ENCODE data around the gene ATP8B1. TPM values are rescaled to one million over a fixed set of nuclear protein-coding genes. Genes with fewer than 3 reads are reported as not detected.
A peak's percentile ranks its signal among the peaks of the same experiment; 100 is the strongest.

Gene ATP8B1
- total and polyA plus RNA-seq, 11 donors, result 3.0 to 12.8 (median 6.2) TPM

- intact Hi-C loops (cut with DNase I), result loop anchor here in 1 of 10 donors (10.0 kb wide), 1 partner anchor 106 kb away; the partner anchor contains the start of gene ATP8B1
- H3K27me3 ChIP-seq, result no peaks in the 10 kb centered on the region
- H3K9me3 ChIP-seq, result no peaks in the 10 kb centered on the region
- 54 to 72% (median 63%) methylated on average over 7 of the region's 7 CpGs for WGBS, 4 donors
- peak overlapping the region in 10 of 12 donors; percentile 1 to 72 (median 36) for H3K27ac ChIP-seq
- H3K4me1 ChIP-seq, result peaks cover 0 to 25% (median 10%) of the 10 kb centered on the region in 12 donors
- DNase-seq (no peak), ATAC-seq (peak; percentile 28 to 67 (median 65))
- no peak overlapping the region for H3K4me3 ChIP-seq
- peaks cover 0 to 94% (median 21%) of the 10 kb centered on the region in 9 donors for H3K36me3 ChIP-seq
- TF ChIP-seq POLR2A (IDR thresholded peaks at IDR 0.05), result no peak
- TF ChIP-seq, protein P1, sequence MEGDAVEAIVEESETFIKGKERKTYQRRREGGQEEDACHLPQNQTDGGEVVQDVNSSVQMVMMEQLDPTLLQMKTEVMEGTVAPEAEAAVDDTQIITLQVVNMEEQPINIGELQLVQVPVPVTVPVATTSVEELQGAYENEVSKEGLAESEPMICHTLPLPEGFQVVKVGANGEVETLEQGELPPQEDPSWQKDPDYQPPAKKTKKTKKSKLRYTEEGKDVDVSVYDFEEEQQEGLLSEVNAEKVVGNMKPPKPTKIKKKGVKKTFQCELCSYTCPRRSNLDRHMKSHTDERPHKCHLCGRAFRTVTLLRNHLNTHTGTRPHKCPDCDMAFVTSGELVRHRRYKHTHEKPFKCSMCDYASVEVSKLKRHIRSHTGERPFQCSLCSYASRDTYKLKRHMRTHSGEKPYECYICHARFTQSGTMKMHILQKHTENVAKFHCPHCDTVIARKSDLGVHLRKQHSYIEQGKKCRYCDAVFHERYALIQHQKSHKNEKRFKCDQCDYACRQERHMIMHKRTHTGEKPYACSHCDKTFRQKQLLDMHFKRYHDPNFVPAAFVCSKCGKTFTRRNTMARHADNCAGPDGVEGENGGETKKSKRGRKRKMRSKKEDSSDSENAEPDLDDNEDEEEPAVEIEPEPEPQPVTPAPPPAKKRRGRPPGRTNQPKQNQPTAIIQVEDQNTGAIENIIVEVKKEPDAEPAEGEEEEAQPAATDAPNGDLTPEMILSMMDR (IDR thresholded peaks at IDR 0.05), result no peak
Measured at GRCh38 chr18:57698571-57699276, 104.4 kb downstream of the ATP8B1 start.

DNA sequence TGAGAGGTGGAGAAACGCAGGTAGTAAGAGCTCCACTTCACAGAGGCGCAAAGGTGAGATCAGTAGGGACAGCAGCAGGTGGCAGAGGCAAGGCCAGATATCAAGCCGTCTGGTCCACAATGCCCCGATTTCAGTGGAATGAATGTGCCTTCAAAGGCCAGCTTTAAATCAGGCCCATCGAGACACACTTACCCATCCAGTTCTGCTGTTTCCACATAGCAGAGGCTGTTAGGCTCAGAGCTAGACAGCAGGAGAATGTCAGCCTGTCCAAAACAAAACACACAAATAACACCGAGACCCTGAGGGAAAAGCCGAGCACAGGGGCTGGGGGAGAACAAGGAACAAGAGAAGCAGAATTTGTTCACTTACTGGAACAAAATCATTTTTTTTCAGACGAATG, 105.7 kb downstream of the ATP8B1 start:
- 67 to 78% (median 76%) methylated on average over 8 of the region's 8 CpGs for WGBS, 4 donors
- Histone ChIP-seq H3K9me3 (no peaks in the 10 kb centered on the region), H3K36me3 (peaks cover 0 to 94% (median 21%) of the 10 kb centered on the region in 9 donors), H3K4me1 (peaks cover 0 to 25% (median 10%) of the 10 kb centered on the region in 12 donors), H3K27ac (peak overlapping the region in 5 of 12 donors; percentile 8 to 54 (median 23)), H3K27me3 (no peaks in the 10 kb centered on the region), H3K4me3 (no peak overlapping the region)
- TF ChIP-seq POLR2A (IDR thresholded peaks at IDR 0.05), result no peak
- TF ChIP-seq, protein P1 (IDR thresholded peaks at IDR 0.05), result no peak
- intact Hi-C loops (cut with DNase I), result loop anchor here in 1 of 10 donors (10.0 kb wide), 1 partner anchor 107 kb away; the partner anchor contains the start of gene ATP8B1
- ATAC-seq, result peak in 3 of 4 donors; percentile 43 to 64 (median 57)
- peak in 1 of 5 donors; percentile 27 for DNase-seq

- TF ChIP-seq, protein P1 (IDR thresholded peaks at IDR 0.05), result no peak
- no peak for TF ChIP-seq POLR2A (IDR thresholded peaks at IDR 0.05)
- DNase-seq, result no peak
- Histone ChIP-seq H3K9me3 (no peaks in the 10 kb centered on the region), H3K27ac (no peak overlapping the region), H3K36me3 (peaks cover 0 to 94% (median 19%) of the 10 kb centered on the region in 9 donors), H3K27me3 (no peaks in the 10 kb centered on the region), H3K4me1 (peaks cover 0 to 25% (median 10%) of the 10 kb centered on the region in 12 donors), H3K4me3 (no peak overlapping the region)
- intact Hi-C loops (cut with DNase I), result loop anchor here in 1 of 10 donors (10.0 kb wide), 1 partner anchor 109 kb away; the partner anchor contains the start of gene ATP8B1
- WGBS, 4 donors, result 92 to 98% (median 96%) methylated on average over 8 of the region's 8 CpGs
- no peak for ATAC-seq
Measured at GRCh38 chr18:57696271-57696670, 106.8 kb downstream of the ATP8B1 start.

- Histone ChIP-seq H3K4me1 (no peaks in the 10 kb centered on the region), H3K27ac (no peak overlapping the region), H3K4me3 (no peak overlapping the region), H3K27me3 (no peaks in the 10 kb centered on the region), H3K9me3 (peaks cover 0 to 3% (median 0%) of the 10 kb centered on the region in 12 donors), H3K36me3 (peaks cover 0 to 100% (median 35%) of the 10 kb centered on the region in 9 donors)
- DNase-seq, result no peak
- WGBS, 4 donors, result 42 to 64% (median 52%) methylated on average over 3 of the region's 3 CpGs
- TF ChIP-seq, protein P1 (IDR thresholded peaks at IDR 0.05), result no peak
- TF ChIP-seq POLR2A (IDR thresholded peaks at IDR 0.05), result no peak
- no peak for ATAC-seq
- intact Hi-C loops (cut with DNase I), result loop anchor here in 1 of 10 donors (10.0 kb wide), 1 partner anchor 113 kb away; the partner anchor contains the start of gene ATP8B1
Measured at GRCh38 chr18:57691363-57691762, 111.8 kb downstream of the ATP8B1 start.
